H1 (cell line): ENCODE results near the gene P2RX7.

Experiments used
- ASH2L ChIP-seq: fragments of 200-600, 300-600 bp; sonication (generic); IDR thresholded peaks from one replicate; pipeline ENCODE4 v1.7.1; 2017; ENCODE audit warnings: low read length
- CTCF ChIP-seq, 3 experiments: IDR thresholded peaks; 1 replicate in 2 of 3; 2 replicates in 1 of 3; pipeline versions ENCODE4 v1.5.1 to v1.6.1; 2011; ENCODE audit warnings: low read length in 3 of 3, mild to moderate bottlenecking in 3 of 3, inconsistent platforms in 2 of 3, low read depth in 1 of 3, moderate library complexity in 1 of 3; ENCODE audit not compliant: insufficient read depth in 1 of 3; ENCODE audit errors: control extremely low read depth in 1 of 3
- EP300 ChIP-seq, 2 experiments: IDR thresholded peaks; 1 replicate in 1 of 2; 2 replicates in 1 of 2; pipeline ENCODE4 v1.6.1; 2011 to 2012; ENCODE audit warnings: low read depth in 2 of 2, low read length in 2 of 2, mild to moderate bottlenecking in 2 of 2, borderline replicate concordance in 1 of 2, inconsistent platforms in 1 of 2, moderate library complexity in 1 of 2
- EZH2 ChIP-seq: fragments of 200-600 bp; sonication (generic); IDR thresholded peaks from 2 replicates; pipeline ENCODE4 v1.7.1; 2012; ENCODE audit warnings: low read depth, mild to moderate bottlenecking, moderate library complexity, low read length, inconsistent platforms; ENCODE audit not compliant: severe bottlenecking
- JUND ChIP-seq: IDR thresholded peaks from 2 replicates; pipeline ENCODE4 v1.6.1; 2011; ENCODE audit warnings: mild to moderate bottlenecking, improper control_type of control experiment, low read length
- MAX ChIP-seq: IDR thresholded peaks from 2 replicates; pipeline ENCODE4 v1.6.1; 2012; ENCODE audit warnings: inconsistent platforms
- POLR2AphosphoS5 ChIP-seq: IDR thresholded peaks from 2 replicates; pipeline ENCODE4 v1.6.1; 2011; ENCODE audit warnings: low read depth, low read length
- RAD21 ChIP-seq, 2 experiments: IDR thresholded peaks in 1 of 2; conservative IDR thresholded peaks in 1 of 2; 2 replicates each; pipeline ENCODE4 v1.6.1; 2011; ENCODE audit warnings: low read depth in 2 of 2, low read length in 2 of 2, improper control_type of control experiment in 1 of 2, inconsistent platforms in 1 of 2, mild to moderate bottlenecking in 1 of 2, moderate library complexity in 1 of 2
- SIN3A ChIP-seq, 2 experiments: IDR thresholded peaks in 1 of 2; conservative IDR thresholded peaks in 1 of 2; 2 replicates each; pipeline ENCODE4 v1.6.1; 2011 to 2012; ENCODE audit warnings: low read length in 2 of 2, improper control_type of control experiment in 1 of 2, low read depth in 1 of 2, mild to moderate bottlenecking in 1 of 2
- SP1 ChIP-seq: IDR thresholded peaks from 2 replicates; pipeline ENCODE4 v1.6.1; 2011; ENCODE audit warnings: low read depth, low read length
- TAF1 ChIP-seq: IDR thresholded peaks from 2 replicates; pipeline ENCODE4 v1.6.1; 2011; ENCODE audit warnings: mild to moderate bottlenecking, low read depth, low read length
- YY1 ChIP-seq: IDR thresholded peaks from 2 replicates; pipeline ENCODE4 v1.6.1; 2011; ENCODE audit warnings: low read depth, mild to moderate bottlenecking, low read length
- ZNF274 ChIP-seq: IDR thresholded peaks from 2 replicates; pipeline ENCODE4 v1.7.0; 2012; ENCODE audit warnings: low read length, borderline replicate concordance; ENCODE audit errors: extremely low read depth

- TF ChIP-seq POLR2AphosphoS5, result no peak
- no peak for TF ChIP-seq TAF1
- no peak for TF ChIP-seq CTCF (IDR thresholded peaks at IDR 0.05; ENCODE audit: control extremely low read depth in 1 of 3, insufficient read depth in 1 of 3, low read depth in 1 of 3, low read length in 3 of 3)
- TF ChIP-seq EZH2, result no peak
- TF ChIP-seq SIN3A (conservative IDR thresholded peaks at IDR 0.05 in 1 of 2, IDR thresholded peaks at IDR 0.05 in 1 of 2; ENCODE audit: low read depth in 1 of 2, low read length in 2 of 2), result no peak
- TF ChIP-seq RAD21 (IDR thresholded peaks at IDR 0.05 in 1 of 2, conservative IDR thresholded peaks at IDR 0.05 in 1 of 2; ENCODE audit: low read depth in 2 of 2, low read length in 2 of 2), result no peak
- TF ChIP-seq YY1, result no peak
- no peak for TF ChIP-seq ZNF274
- no peak for TF ChIP-seq EP300 (IDR thresholded peaks at IDR 0.05; ENCODE audit: borderline replicate concordance in 1 of 2, low read depth in 2 of 2, low read length in 2 of 2)
- TF ChIP-seq JUND, result no peak
- no peak for TF ChIP-seq SP1
- no peak for TF ChIP-seq MAX
- no peak for TF ChIP-seq ASH2L
Observed at GRCh38 chr12:121131941-121132341, 735 bp upstream of the P2RX7 start.
